Spleen (tissue), 11 donors: ENCODE data around the gene KLHDC10. TPM values are rescaled to one million over a fixed set of nuclear protein-coding genes. Genes with fewer than 3 reads are reported as not detected.

Source experiments
- DNase-seq: peaks from one replicate; pipeline ENCODE4 v3.0.0-alpha.2; 2020
- H3K27ac ChIP-seq, 8 donors: fragments of 200-600 bp; sonication (generic) in 7 of 8; 1 replicate in 4 of 8; 2 replicates in 4 of 8; pipeline versions ENCODE4 v1.5.0 to v1.8.0; 2016 to 2021; ENCODE audit warnings: inconsistent platforms in 4 of 8, mild to moderate bottlenecking in 4 of 8, moderate library complexity in 1 of 8
- H3K27me3 ChIP-seq, 7 donors: fragments of 200-600 bp; sonication (generic) in 6 of 7; replicated peaks in 1 of 7; 1 replicate in 4 of 7; 2 replicates in 3 of 7; pipeline versions ENCODE4 v1.5.0 to v1.8.0; 2016 to 2021; ENCODE audit warnings: inconsistent platforms in 3 of 7, mild to moderate bottlenecking in 1 of 7
- H3K36me3 ChIP-seq, 6 donors: fragments of 200-600 bp; sonication (generic) in 5 of 6; 1 replicate in 4 of 6; 2 replicates in 2 of 6; pipeline versions ENCODE4 v1.5.0 to v1.8.0; 2016 to 2021; ENCODE audit warnings: inconsistent platforms in 2 of 6
- H3K4me1 ChIP-seq, 6 donors: fragments of 200-600 bp; sonication (generic) in 5 of 6; 1 replicate in 3 of 6; 2 replicates in 3 of 6; pipeline versions ENCODE4 v1.5.0 to v1.8.0; 2016 to 2021; ENCODE audit warnings: inconsistent platforms in 3 of 6
- H3K4me3 ChIP-seq, 8 donors: fragments of 200-600 bp; sonication (generic) in 7 of 8; 1 replicate in 4 of 8; 2 replicates in 4 of 8; pipeline versions ENCODE4 v1.5.0 to v1.8.0; 2016 to 2021; ENCODE audit warnings: inconsistent platforms in 4 of 8, mild to moderate bottlenecking in 4 of 8, moderate library complexity in 2 of 8
- H3K9me3 ChIP-seq, 8 donors: fragments of 200-600 bp; sonication (generic) in 7 of 8; 1 replicate in 4 of 8; 2 replicates in 4 of 8; pipeline versions ENCODE4 v1.5.0 to v1.8.0; 2016 to 2021; ENCODE audit warnings: inconsistent platforms in 4 of 8
- CTCF ChIP-seq, 11 experiments: fragments of 200-600 bp in 7 of 11; fragments of 450-650 bp in 4 of 11; sonication (generic) in 4 of 11; IDR thresholded peaks in 8 of 11; conservative IDR thresholded peaks in 3 of 11; 1 replicate in 7 of 11; 2 replicates in 4 of 11; pipeline versions ENCODE4 v1.4.0 to v1.8.0; 2016 to 2021; ENCODE audit warnings: antibody characterized with exemption in 11 of 11, inconsistent platforms in 4 of 11, mild to moderate bottlenecking in 1 of 11
- POLR2A ChIP-seq, 3 donors: fragments of 450-650 bp; IDR thresholded peaks; one replicate each; pipeline ENCODE4 v1.5.1; 2017; ENCODE audit warnings: antibody characterized with exemption in 3 of 3, mild to moderate bottlenecking in 1 of 3
- POLR2AphosphoS5 ChIP-seq, 3 donors: sonication (generic); formaldehyde crosslinking; IDR thresholded peaks; one replicate each; pipeline ENCODE4 v1.5.1; 2017; ENCODE audit warnings: antibody characterized with exemption in 3 of 3
- whole genome bisulfite sequencing, 5 donors: extraction: QIAGEN DNeasy Blood & Tissue Kit in 3 of 5; methylation state at CpG; one replicate each; pipeline versions ENCODE4 v1.1.5 to v1.1.7; 2013 to 2018; 5-methylcytosine and 5-hydroxymethylcytosine counted together
- intact Hi-C: fragments of 100-400 bp; cut with DNase I; formaldehyde crosslinking; loops from one replicate; pipeline ENCODE4 v1.15.0; 2023; ENCODE audit warnings: low total_unique reads
- polyA plus RNA-seq, 3 donors: library from polyadenylated mRNA; stranded (reverse); fragments of 200-250 nt; gene quantifications; one replicate each; pipeline ENCODE4 v1.2.1, GENCODE V29; 2013
- total RNA-seq, 7 donors: library from RNA; depleted of rRNA in 3 of 7; stranded (reverse); fragments of >200 nt in 3 of 7; fragmentation: NEBNext Ultra II Directional in 4 of 7; extraction: Animal tissue kit (Norgen Biotek cat#: 25700) in 4 of 7; gene quantifications; one replicate each; pipeline versions ENCODE4 v1.1.0 to v1.2.1, GENCODE V29; 2016 to 2021
- donor health status: healthy with polysubstance abuse.
- donor health status: DM: no; HTN: no; CAD: no; lungs with moderate emphysema.
- donor health status: DM: no; HTN: no; CAD: no.
- donor health status: Bipolar disorder and iron deficiency.
- donor health status: healthy.
- donor health status: DM: no; HTN: no; CAD: no.
- donor health status: DM: yes; HTN: yes; CAD: no.

Gene KLHDC10
- total and polyA plus RNA-seq, 10 donors, result 4.8 to 33.7 (median 21.9) TPM

GRCh38 chr7:130127821-130128317 lies 57.5 kb downstream of the KLHDC10 start:
- H3K9me3 ChIP-seq, result no peaks in the 10 kb centered on the region
- H3K4me1 ChIP-seq, result peaks cover 0 to 8% (median 0%) of the 10 kb centered on the region in 6 donors
- peaks cover 0 to 100% (median 76%) of the 10 kb centered on the region in 6 donors for H3K36me3 ChIP-seq
- TF ChIP-seq POLR2A (IDR thresholded peaks at IDR 0.05), result no peak
- no peak for TF ChIP-seq POLR2AphosphoS5 (IDR thresholded peaks at IDR 0.05)
- no peak for TF ChIP-seq CTCF (IDR thresholded peaks at IDR 0.05 in 8 of 11, conservative IDR thresholded peaks at IDR 0.05 in 3 of 11)
- H3K27ac ChIP-seq, result peak overlapping the region in 1 of 8 donors; percentile 4
- no peak overlapping the region for H3K4me3 ChIP-seq
- intact Hi-C loops, result no loop called here
- H3K27me3 ChIP-seq, result no peaks in the 10 kb centered on the region
- 50 to 77% (median 60%) methylated on average over 1 of the region's 1 CpG for WGBS, 5 donors
- DNase-seq, result no peak

GRCh38 chr7:130129011-130129411 lies 58.7 kb downstream of the KLHDC10 start:
- peaks cover 0 to 8% (median 0%) of the 10 kb centered on the region in 6 donors for H3K4me1 ChIP-seq
- no peak overlapping the region for H3K27ac ChIP-seq
- intact Hi-C loops, result no loop called here
- no peak for DNase-seq
- WGBS, 5 donors, result 82 to 91% (median 88%) methylated on average over 4 of the region's 4 CpGs
- no peak for TF ChIP-seq POLR2A (IDR thresholded peaks at IDR 0.05)
- TF ChIP-seq POLR2AphosphoS5 (IDR thresholded peaks at IDR 0.05), result no peak
- no peak for TF ChIP-seq CTCF (IDR thresholded peaks at IDR 0.05 in 8 of 11, conservative IDR thresholded peaks at IDR 0.05 in 3 of 11)
- no peaks in the 10 kb centered on the region for H3K9me3 ChIP-seq
- H3K36me3 ChIP-seq, result peaks cover 0 to 100% (median 71%) of the 10 kb centered on the region in 6 donors
- H3K4me3 ChIP-seq, result no peak overlapping the region
- H3K27me3 ChIP-seq, result no peaks in the 10 kb centered on the region

GRCh38 chr7:130131191-130131834 lies 61.0 kb downstream of the KLHDC10 start:
- intact Hi-C loops, result no loop called here
- Histone ChIP-seq H3K4me3 (no peak overlapping the region), H3K9me3 (no peaks in the 10 kb centered on the region), H3K4me1 (peaks cover 0 to 8% (median 0%) of the 10 kb centered on the region in 6 donors), H3K27me3 (no peaks in the 10 kb centered on the region), H3K27ac (no peak overlapping the region), H3K36me3 (peaks cover 0 to 100% (median 60%) of the 10 kb centered on the region in 6 donors)
- DNase-seq, result no peak
- no peak for TF ChIP-seq CTCF (IDR thresholded peaks at IDR 0.05 in 8 of 11, conservative IDR thresholded peaks at IDR 0.05 in 3 of 11)
- 78 to 90% (median 82%) methylated on average over 6 of the region's 6 CpGs for WGBS, 5 donors

GRCh38 chr7:130131964-130132875 lies 61.9 kb downstream of the KLHDC10 start:
- intact Hi-C loops, result no loop called here
- no peak overlapping the region for H3K4me3 ChIP-seq
- H3K27me3 ChIP-seq, result no peaks in the 10 kb centered on the region
- TF ChIP-seq POLR2A (IDR thresholded peaks at IDR 0.05), result no peak
- no peak for TF ChIP-seq POLR2AphosphoS5 (IDR thresholded peaks at IDR 0.05)
- no peak for TF ChIP-seq CTCF (IDR thresholded peaks at IDR 0.05 in 8 of 11, conservative IDR thresholded peaks at IDR 0.05 in 3 of 11)
- H3K9me3 ChIP-seq, result no peaks in the 10 kb centered on the region
- WGBS, 5 donors, result 93 to 97% (median 94%) methylated on average over 12 of the region's 12 CpGs
- peaks cover 0 to 5% (median 0%) of the 10 kb centered on the region in 6 donors for H3K4me1 ChIP-seq
- H3K27ac ChIP-seq, result no peak overlapping the region
- peaks cover 0 to 100% (median 56%) of the 10 kb centered on the region in 6 donors for H3K36me3 ChIP-seq
- DNase-seq, result no peak
